ENCODE results near the gene C5orf52.

Gene C5orf52

GRCh38 chr5:157670662-157671591 lies at the start of gene C5orf52:
C5orf52 (plus strand) TSS chr5:157671533; CDS start chr5:157671615, 82 bp downstream.
- H3K9ac ChIP-seq (ENCODE audit: low read length): no peak within 1 kb of the TSS
- no peak within 1 kb of the TSS for H2AFZ ChIP-seq (ENCODE audit: low read depth, low read length, severe bottlenecking)
- H3K27ac ChIP-seq (ENCODE audit: low read depth, low read length): no peak within 1 kb of the TSS
- no peak for TF ChIP-seq CTCF (IDR thresholded peaks at IDR 0.05; ENCODE audit: insufficient read depth, low read length, poor library complexity, severe bottlenecking)
- no peak for TF ChIP-seq EZH2phosphoT487 (conservative IDR thresholded peaks at IDR 0.05; ENCODE audit: low read length)
- H3K4me3 ChIP-seq (ENCODE audit: insufficient read depth, low read length, poor library complexity, severe bottlenecking): no peak within 1 kb of the TSS
- H3K36me3 ChIP-seq (ENCODE audit: low read length): no peaks in the 10 kb centered on the region
- H3K79me2 ChIP-seq (ENCODE audit: insufficient read depth, low read length): no peaks in the 10 kb centered on the region
- no peaks in the 10 kb centered on the region for H4K20me1 ChIP-seq (ENCODE audit: low read depth, low read length)
- no peaks in the 10 kb centered on the region for H3F3A ChIP-seq (ENCODE audit: insufficient read depth)
- H3K27me3 ChIP-seq (ENCODE audit: low read length): no peaks in the 10 kb centered on the region
- no peaks in the 10 kb centered on the region for H3K9me3 ChIP-seq (ENCODE audit: insufficient read depth, low read length)
- H3K4me2 ChIP-seq (ENCODE audit: low read depth, low read length, poor library complexity, severe bottlenecking): no peak within 1 kb of the TSS
- H3K9me2 ChIP-seq (replicated peaks; ENCODE audit: insufficient read depth, low read length): no peaks in the 10 kb centered on the region

- Histone ChIP-seq H3K4me2 (ENCODE audit: low read depth, low read length, poor library complexity, severe bottlenecking) (no peak overlapping the region), H3K9ac (ENCODE audit: low read length) (no peak overlapping the region), H3F3A (ENCODE audit: insufficient read depth) (no peaks in the 10 kb centered on the region), H4K20me1 (ENCODE audit: low read depth, low read length) (no peaks in the 10 kb centered on the region), H3K27ac (ENCODE audit: low read depth, low read length) (no peak overlapping the region), H3K4me3 (ENCODE audit: insufficient read depth, low read length, poor library complexity, severe bottlenecking) (no peak overlapping the region), H3K79me2 (ENCODE audit: insufficient read depth, low read length) (no peaks in the 10 kb centered on the region), H3K27me3 (ENCODE audit: low read length) (no peaks in the 10 kb centered on the region), H2AFZ (ENCODE audit: low read depth, low read length, severe bottlenecking) (no peak overlapping the region), H3K9me2 (replicated peaks; ENCODE audit: insufficient read depth, low read length) (no peaks in the 10 kb centered on the region), H3K36me3 (ENCODE audit: low read length) (no peaks in the 10 kb centered on the region), H3K9me3 (ENCODE audit: insufficient read depth, low read length) (no peaks in the 10 kb centered on the region)
- TF ChIP-seq EZH2phosphoT487 (conservative IDR thresholded peaks at IDR 0.05; ENCODE audit: low read length): no peak
- no peak for TF ChIP-seq CTCF (IDR thresholded peaks at IDR 0.05; ENCODE audit: insufficient read depth, low read length, poor library complexity, severe bottlenecking)
Measured at GRCh38 chr5:157624144-157624543, 47.2 kb upstream of the C5orf52 start.

- H3K4me2 ChIP-seq (ENCODE audit: low read depth, low read length, poor library complexity, severe bottlenecking): no peak overlapping the region
- H3K9me3 ChIP-seq (ENCODE audit: insufficient read depth, low read length): no peaks in the 10 kb centered on the region
- no peaks in the 10 kb centered on the region for H3K79me2 ChIP-seq (ENCODE audit: insufficient read depth, low read length)
- H3K36me3 ChIP-seq (ENCODE audit: low read length): no peaks in the 10 kb centered on the region
- H3K9ac ChIP-seq (ENCODE audit: low read length): no peak overlapping the region
- H3F3A ChIP-seq (ENCODE audit: insufficient read depth): no peaks in the 10 kb centered on the region
- TF ChIP-seq CTCF (IDR thresholded peaks at IDR 0.05; ENCODE audit: insufficient read depth, low read length, poor library complexity, severe bottlenecking) (no peak), EZH2phosphoT487 (conservative IDR thresholded peaks at IDR 0.05; ENCODE audit: low read length) (no peak)
- H3K9me2 ChIP-seq (replicated peaks; ENCODE audit: insufficient read depth, low read length): no peaks in the 10 kb centered on the region
- H3K4me3 ChIP-seq (ENCODE audit: insufficient read depth, low read length, poor library complexity, severe bottlenecking): no peak overlapping the region
- no peaks in the 10 kb centered on the region for H4K20me1 ChIP-seq (ENCODE audit: low read depth, low read length)
- H2AFZ ChIP-seq (ENCODE audit: low read depth, low read length, severe bottlenecking): no peak overlapping the region
- no peaks in the 10 kb centered on the region for H3K27me3 ChIP-seq (ENCODE audit: low read length)
- no peak overlapping the region for H3K27ac ChIP-seq (ENCODE audit: low read depth, low read length)
Measured at GRCh38 chr5:157626831-157627230, 44.5 kb upstream of the C5orf52 start.
